ENCODE results near the gene PFN1.

Gene PFN1

GRCh38 chr17:4967539-4968485, 19.5 kb upstream of the PFN1 start, which contains the start of gene SPAG7:
TSS of gene SPAG7 (minus strand) at chr17:4967817. CDS start at chr17:4967804, 13 bp downstream.
- peak within 1 kb of the TSS; percentile 78 for H3K4me3 ChIP-seq
- H3K27ac ChIP-seq, result peak within 1 kb of the TSS; percentile 85 to 98
- peak; percentile 98 for DNase-seq (ENCODE audit: low spot score)
- TF ChIP-seq CTCF (IDR thresholded peaks at IDR 0.05), result no peak

- TF ChIP-seq CTCF (IDR thresholded peaks at IDR 0.05), result no peak
- Histone ChIP-seq H3K27ac (peak overlapping the region; percentile 85 to 98), H3K4me3 (peak overlapping the region; percentile 78)
- DNase-seq (ENCODE audit: low spot score), result peak; percentile 100
These were observed 18.7 kb upstream of the PFN1 start for GRCh38 chr17:4966844-4967538.

GRCh38 chr17:4965311-4965986, 17.1 kb upstream of the PFN1 start:
- no peak for DNase-seq (ENCODE audit: low spot score)
- Histone ChIP-seq H3K4me3 (no peak overlapping the region), H3K27ac (peak overlapping the region in 1 of 2 donors; percentile 98)
- no peak for TF ChIP-seq CTCF (IDR thresholded peaks at IDR 0.05)

- no peak for DNase-seq (ENCODE audit: low spot score)
- no peak overlapping the region for H3K4me3 ChIP-seq
- H3K27ac ChIP-seq, result no peak overlapping the region
- no peak for TF ChIP-seq CTCF (IDR thresholded peaks at IDR 0.05)
These were observed 12.1 kb upstream of the PFN1 start for GRCh38 chr17:4960279-4960922.

- no peak for TF ChIP-seq CTCF (IDR thresholded peaks at IDR 0.05)
- no peak for DNase-seq (ENCODE audit: low spot score)
- H3K4me3 ChIP-seq, result no peak overlapping the region
- no peak overlapping the region for H3K27ac ChIP-seq
These were observed 11.1 kb upstream of the PFN1 start for GRCh38 chr17:4959261-4959965.

GRCh38 chr17:4958102-4958501, 9.8 kb upstream of the PFN1 start:
- no peak for TF ChIP-seq CTCF (IDR thresholded peaks at IDR 0.05)
- no peak overlapping the region for H3K27ac ChIP-seq
- no peak for DNase-seq (ENCODE audit: low spot score)
- no peak overlapping the region for H3K4me3 ChIP-seq
